GOT3 (cell line): ENCODE measurements around the gene FCHSD2.
"Not testable (repeated sequence)": the region's sequence is repeated elsewhere in the genome, so short reads cannot be mapped to it uniquely, and the experiment has no call there.

Experiments
- DNase-seq: peaks from one replicate; lab custom pipeline; 2025; ENCODE audit warnings: mixed read lengths; lab: John Stamatoyannopoulos, UW

FCHSD2 gene

GRCh38 chr11:73058989-73059674, 83.0 kb downstream of the FCHSD2 start:
- no peak for DNase-seq

GRCh38 chr11:73055655-73056354, 86.3 kb downstream of the FCHSD2 start:
- DNase-seq, result no peak

GRCh38 chr11:73055002-73055401, 87.1 kb downstream of the FCHSD2 start:
- DNase-seq, result no peak

DNA sequence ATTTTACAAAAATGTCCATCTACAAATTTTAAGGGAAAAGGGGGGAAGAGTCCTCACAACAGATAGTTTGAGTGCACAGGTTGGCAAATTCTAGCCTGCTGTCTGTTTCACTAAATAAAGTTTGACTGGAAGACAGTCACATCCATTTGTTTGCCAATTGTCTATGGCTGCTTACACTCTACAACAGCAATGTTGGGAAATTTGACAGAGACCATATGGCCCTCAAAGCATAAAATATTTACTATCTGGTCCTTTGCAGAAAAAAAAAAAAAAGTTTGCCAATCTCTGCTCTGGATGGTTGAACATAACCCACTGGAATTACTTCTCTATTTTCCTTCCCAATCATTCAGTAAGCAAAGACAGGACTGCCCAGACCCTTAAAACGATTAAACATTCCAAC, 88.2 kb downstream of the FCHSD2 start:
- no peak for DNase-seq

- DNase-seq, result no peak
Measured at GRCh38 chr11:73048446-73048845, 93.7 kb downstream of the FCHSD2 start.

DNA sequence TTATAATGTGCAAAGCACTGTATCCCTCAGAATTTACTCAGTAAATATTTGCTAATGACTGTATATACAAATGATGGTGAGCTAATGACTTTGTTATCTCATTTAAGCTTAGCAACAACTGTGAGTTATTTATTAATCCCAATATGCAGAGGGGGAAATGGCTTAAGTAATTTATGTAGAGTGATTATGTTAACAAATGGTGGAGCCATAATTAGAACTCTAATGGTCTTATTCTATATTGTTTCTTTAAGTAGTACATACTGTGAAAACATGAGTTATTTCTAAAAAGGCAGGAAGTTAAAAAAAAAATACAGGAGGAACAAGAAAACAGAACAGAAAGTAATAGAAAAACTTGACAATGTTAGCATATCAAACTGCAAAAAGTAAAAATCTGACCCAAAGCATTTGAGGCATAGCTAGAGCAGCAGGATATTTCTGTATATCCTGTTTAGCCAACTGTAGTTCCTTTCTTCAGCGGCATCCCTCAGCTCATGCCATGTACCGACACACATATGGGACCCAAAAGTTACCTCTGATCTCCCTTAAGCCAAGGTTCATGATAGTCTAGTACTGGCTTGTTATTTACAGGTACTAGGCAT, 94.2 kb downstream of the FCHSD2 start:
- DNase-seq, result no peak

- no peak for DNase-seq
Measured at GRCh38 chr11:73040046-73040445, 102.1 kb downstream of the FCHSD2 start.

DNA sequence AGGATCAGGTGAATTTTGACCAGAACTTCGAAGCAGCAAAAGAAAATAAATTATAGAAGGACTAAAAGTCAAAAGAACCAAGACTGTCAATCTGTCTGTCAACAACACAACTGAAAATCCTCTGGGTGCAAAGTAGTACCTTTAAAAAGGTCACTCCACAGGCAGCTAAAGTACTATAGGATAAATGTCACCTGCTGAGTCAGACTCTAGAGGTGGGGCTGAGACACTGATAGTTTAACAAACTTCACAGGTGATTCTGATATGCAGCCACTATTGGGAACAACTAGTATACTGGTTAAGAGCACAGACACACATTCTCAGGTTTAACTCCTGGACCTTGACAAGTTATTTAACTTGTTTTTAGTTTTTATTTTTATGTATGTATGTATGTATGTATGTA, 107.3 kb downstream of the FCHSD2 start:
- no peak for DNase-seq

DNA sequence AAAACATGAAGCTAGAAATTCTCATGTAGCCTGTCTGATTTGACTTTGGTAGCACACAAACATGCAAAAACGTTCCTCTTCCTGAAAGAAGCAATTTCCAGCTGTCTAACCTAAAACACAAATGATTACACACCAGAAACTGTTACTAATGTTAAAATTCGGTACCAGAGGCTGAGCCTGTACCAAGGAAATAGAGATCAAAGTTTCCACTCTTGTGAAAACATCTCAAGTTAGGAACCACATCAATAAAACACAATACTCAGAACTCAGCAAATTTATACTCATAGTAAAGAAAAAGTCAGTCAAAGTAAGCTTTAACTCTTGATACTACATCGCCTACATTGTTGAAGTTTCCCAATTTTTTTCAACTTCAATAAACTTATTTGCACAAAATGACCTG, 107.8 kb downstream of the FCHSD2 start:
- DNase-seq, result no peak

DNA sequence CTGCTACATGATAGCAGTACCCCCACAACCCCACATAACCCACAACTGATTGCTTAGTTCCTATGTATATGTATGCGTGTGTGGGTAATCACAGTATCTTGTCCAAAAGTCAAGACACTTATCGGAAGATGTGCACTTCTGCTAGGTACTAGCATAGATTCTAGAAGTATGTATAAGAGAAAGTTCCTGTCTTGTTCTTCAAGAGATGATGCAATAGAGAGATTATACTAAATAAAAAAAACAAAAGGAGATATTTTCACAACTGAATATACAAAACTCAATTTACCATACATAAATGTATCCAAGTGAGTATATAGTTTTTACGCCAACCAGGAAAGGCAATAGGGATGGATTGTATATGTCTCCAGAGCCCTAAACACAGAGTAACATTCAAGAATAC, 112.0 kb downstream of the FCHSD2 start:
- no peak for DNase-seq

- DNase-seq, result no peak
Measured at GRCh38 chr11:73029403-73029802, 112.7 kb downstream of the FCHSD2 start.

GRCh38 chr11:73028611-73029010, 113.5 kb downstream of the FCHSD2 start:
- no peak for DNase-seq

- DNase-seq, result not testable (repeated sequence)
Measured at GRCh38 chr11:73027840-73028239, 114.3 kb downstream of the FCHSD2 start.

- no peak for DNase-seq
Measured at GRCh38 chr11:73024639-73025038, 117.5 kb downstream of the FCHSD2 start.

DNA sequence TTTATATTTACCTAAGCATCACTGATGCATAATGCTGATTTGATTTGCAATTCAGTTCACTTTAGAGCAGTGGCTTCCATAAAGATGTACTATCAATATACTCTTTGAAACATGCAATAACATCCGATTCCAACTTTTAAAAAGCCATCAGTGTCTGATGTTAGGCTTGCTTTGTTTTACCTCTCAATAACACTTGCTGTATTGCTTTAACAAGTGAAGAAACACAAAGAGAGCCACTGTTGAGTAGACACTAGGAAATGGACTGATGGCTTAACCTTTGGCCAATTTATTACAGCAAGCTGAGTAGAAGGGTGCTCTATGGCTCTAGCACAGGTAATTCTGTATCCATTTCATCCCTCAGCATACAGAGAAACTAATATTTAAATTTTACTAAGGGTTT, 122.1 kb downstream of the FCHSD2 start:
- no peak for DNase-seq

DNA sequence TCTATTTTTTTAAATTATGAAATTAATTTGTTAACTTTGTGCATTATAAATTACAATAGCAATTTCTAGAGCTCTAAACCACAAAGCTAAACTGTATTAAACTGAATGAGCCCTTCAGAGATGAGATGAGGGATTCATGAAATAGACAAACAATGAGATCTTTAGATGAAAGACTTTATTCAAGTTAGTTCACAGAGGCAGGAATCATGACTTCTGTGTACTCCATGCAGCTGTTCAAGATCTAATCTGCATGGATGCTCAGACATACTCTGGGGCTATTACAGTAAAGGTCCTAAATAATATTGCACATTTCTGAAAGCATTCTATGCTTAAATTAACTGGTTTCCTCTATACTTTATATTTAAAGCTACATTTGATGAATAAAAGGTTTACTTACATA, 122.7 kb downstream of the FCHSD2 start:
- no peak for DNase-seq

DNA sequence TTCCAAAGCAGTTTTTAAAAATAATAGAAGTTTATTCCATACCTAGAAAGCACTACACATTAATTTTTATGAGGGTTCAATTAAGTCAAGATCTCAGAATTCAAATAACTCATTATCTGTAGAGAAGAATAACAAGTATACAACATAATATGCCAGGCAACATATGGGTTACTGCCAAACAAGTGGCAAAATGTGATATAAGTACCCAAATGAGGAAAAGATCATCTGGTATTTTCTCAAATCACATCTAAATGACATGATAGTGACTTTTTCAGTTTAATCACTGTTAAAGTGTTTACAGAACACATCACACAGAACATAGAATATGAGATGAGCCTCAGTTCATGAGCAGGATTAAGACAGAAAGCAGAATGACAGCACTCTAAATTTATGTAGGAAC, 123.3 kb downstream of the FCHSD2 start:
- DNase-seq, result no peak

DNA sequence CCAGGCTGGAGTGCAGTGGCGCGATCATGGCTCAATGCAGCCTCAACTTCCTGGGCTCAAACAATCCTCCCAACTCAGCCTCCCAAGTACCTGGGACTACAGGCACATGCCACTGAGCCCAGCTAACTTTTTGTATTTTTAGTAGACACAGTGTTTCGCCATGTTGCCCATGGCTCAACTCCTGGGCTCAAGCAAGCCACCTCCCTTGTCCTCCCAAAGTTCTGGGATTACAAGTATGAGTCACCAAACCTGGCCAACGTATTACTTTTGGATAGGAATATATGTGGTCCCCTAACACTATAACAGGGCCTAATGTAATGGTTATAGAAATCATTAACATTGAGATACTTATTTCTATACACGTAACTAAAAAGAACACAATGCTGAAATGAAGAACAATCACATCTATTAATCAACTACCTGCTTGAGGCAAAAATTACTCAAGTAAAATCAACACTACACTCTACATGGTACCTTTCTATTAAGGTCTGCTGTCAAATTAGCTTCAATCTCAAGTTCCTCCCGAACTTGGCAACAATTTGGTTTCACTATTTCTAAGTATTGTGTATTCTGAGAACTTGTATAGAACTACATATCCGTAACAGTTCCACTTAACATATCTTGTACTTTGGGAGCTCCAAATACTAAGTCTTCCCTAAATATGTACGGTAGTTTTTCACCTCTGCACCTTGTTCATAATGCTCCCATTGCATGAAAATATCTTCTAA, 124.9 kb downstream of the FCHSD2 start:
- DNase-seq, result no peak

GRCh38 chr11:73013021-73013420, 129.1 kb downstream of the FCHSD2 start:
- DNase-seq, result no peak

- no peak for DNase-seq
Measured at GRCh38 chr11:73012121-73012863, 129.8 kb downstream of the FCHSD2 start.

GRCh38 chr11:73011126-73011817, 130.8 kb downstream of the FCHSD2 start:
- no peak for DNase-seq
